Jurkat, Clone E6-1 (cell line): Measurements from ENCODE around the gene RENBP. TPM values are rescaled to one million over a fixed set of nuclear protein-coding genes. Genes with fewer than 3 reads are reported as not detected.
"Not testable (repeated sequence)": the region's sequence is repeated elsewhere in the genome, so short reads cannot be mapped to it uniquely, and the experiment has no call there.

Source experiments
- DNase-seq: peaks from one replicate; pipeline ENCODE4 v3.0.0-alpha.2; 2011; ENCODE audit warnings: low read depth, low spot score
- H3K4me3 ChIP-seq: 2 replicates; pipeline ENCODE4 v1.5.1; 2011; ENCODE audit warnings: mild to moderate bottlenecking, low read length, control low read depth, moderate library complexity
- polyA plus RNA-seq: library from polyadenylated mRNA; unstranded; fragments of >200 nt; gene quantifications from one replicate; pipeline ENCODE4 v1.2.1, GENCODE V29; 2012; ENCODE audit warnings: missing spikeins; ENCODE audit not compliant: insufficient read length, insufficient read depth

RENBP gene
- polyA plus RNA-seq: not detected

DNA sequence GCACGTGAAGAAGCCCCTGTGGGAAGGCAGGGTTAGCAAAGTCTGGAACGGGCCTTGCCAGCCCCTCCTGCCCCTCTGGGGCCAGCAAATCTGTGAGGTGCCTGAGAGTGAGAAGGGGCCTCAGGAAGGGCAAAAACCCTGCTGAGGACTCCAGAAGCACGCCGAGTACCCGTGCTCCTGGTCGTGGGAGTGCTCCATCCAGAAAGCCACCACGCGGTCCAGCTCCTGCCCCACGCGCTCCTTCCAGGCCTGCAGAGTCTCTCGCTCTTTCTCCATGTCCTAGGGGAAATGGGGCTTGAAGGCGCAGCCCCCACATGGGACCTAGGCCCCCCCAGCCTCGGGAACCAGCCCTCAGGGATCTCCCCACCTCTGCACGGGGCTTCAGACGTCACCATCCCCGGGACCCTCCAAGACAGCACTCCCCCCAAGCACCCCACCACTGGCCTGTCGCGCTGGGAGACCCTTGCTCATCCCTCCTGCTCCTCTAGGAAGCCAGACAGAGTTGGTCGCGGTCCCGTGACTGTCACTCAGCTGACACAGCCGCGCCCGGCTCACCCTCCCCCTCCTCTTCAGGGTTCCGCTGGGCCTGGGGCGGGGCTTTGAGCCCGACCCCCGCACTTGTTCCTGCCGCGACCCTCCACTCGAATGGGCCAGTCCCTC lies at the start of gene RENBP:
RENBP (minus strand) TSS at position 504 of the 660 bp plus-strand sequence; CDS start at position 471, 33 bp downstream.
- no peak within 1 kb of the TSS for H3K4me3 ChIP-seq
- DNase-seq: no peak

DNA sequence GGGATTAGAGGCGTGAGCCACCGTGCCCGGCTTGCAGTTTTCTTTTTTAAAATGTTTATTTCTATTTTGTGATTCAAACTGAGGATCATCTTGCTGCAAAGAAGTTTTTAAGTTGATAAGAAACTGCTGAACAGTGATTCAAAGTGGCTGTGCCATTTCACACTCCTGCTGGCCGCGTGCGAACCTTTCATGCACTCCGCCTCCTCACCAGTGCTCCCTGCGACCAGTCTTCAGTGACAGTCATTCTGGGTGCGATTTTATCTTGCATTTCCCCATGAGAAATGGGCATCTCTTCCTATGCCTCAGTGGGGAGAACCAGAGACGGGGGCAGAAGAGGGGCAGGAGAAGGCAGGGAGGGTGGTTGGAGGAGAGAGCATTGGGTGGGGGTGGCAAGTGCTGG lies 49.5 kb upstream of the RENBP start:
- no peak for DNase-seq
- no peak overlapping the region for H3K4me3 ChIP-seq

DNA sequence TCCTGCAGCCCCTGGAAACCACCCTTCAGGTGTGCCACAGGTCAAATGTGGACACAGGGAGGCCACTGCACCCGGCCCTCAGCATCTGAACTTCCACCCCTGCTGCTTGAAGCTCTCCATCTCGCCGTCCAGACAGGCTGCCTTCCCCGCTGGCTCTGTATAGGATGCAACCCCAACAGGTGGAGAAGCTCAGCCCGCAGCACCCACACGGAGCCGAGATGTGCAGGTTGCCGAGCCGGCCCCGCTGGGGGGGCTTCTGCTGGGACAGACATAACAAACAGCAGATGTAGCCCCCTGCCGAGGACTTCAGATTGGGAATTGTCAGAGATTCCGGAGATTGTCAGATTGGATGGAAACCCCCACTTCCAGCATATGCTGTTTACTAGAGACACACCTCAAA lies 48.6 kb upstream of the RENBP start:
- no peak for DNase-seq
- H3K4me3 ChIP-seq: no peak overlapping the region

DNA sequence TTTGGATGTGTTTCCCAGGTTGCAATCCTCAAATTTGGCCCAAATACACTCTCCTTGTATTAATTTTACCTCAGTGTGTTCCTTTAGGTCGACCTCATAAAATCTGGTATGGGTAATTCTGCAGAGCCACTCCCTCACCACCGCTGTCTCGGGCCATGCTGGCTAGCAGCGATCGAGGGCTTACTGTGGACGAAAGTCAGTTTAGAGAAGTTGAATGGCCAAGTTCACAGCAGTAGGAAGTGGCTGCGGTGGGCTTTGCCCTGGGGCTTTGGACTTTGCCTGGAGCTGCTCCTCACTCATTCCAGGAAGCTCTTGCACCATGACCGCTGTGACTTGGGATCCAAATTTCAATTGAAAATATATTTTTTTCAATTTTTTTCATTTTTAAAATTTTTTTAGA lies 47.7 kb upstream of the RENBP start:
- no peak for DNase-seq
- no peak overlapping the region for H3K4me3 ChIP-seq

DNA sequence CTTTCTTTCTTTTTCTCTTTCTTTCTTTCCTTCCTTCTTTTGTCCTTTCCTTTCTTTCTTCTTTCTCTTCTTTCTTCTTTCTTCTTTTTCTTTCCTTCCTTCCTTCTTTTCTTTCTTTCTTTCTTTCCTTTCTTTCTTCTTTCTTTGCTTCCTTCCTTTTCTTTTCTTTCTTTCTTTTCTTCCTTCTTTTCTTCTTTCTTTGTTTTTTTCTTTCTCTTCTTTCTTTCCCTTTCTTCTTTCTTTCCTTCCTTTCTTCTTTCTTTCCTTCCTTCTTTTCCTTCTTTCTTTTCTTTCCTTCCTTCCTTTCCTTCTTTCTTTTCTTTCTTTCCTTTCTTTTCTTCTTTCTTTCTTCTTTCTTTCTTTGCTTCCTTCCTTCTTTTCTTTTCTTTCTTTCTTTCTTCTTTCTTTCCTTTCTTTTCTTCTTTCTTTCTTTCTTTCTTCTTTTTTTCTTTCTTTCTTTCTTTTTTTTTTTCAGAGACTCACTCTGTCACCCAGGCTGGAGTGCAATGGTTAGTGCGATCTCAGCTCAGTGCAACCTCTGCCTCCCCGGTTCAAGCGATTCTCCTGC lies 46.7 kb upstream of the RENBP start:
- no peak overlapping the region for H3K4me3 ChIP-seq
- no peak for DNase-seq

DNA sequence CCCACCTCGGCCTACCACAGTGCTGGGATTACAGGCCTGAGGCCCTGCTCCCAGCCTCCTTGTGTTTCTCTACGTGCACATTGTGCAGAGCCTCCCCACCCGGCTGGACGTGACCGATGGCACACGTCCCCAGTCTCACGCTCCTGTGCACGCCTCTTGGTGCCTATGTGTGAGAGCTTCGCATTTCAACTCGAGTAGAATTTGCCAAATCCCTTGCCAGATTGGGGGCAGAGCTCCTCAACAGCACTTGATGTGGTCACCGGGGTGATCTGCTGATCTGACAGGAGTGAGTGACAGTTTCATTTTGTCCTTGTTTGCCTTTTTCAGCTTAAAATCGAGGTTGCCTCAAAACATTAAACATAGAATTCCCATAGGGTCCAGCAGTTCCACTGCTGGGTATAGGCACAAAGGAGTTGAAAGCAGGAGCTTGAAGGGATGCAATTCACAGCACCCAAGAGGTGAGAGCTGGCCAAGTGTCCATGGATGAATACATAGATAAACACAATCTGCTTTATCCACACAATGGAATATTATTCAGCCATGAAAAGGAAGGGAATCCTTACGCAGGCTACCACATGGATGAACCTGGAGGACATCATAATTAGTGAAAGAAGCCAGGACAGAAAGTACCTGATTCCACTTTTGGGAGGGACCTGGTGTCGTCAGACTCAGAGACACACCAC lies 45.7 kb upstream of the RENBP start:
- DNase-seq: peak; percentile 38
- H3K4me3 ChIP-seq: no peak overlapping the region

DNA sequence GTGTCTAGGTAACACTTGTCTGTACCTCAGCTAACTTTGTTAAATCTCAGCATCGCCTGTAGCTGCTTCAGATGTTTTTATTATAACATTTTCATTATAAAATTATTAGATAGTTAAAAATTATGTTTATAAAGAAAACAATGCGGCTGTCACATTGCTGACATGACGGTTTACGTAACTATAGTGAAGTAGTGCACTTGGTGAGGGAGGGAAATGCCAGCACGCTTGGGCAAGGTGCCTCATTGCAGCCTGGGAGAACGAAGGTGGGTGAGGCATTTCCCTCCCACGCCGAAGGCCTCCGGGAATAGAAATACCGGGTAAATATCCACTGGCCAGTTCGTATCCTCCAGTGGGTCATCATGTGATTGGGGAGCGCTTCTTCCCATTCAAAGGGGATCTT lies 44.0 kb upstream of the RENBP start:
- H3K4me3 ChIP-seq: no peak overlapping the region
- no peak for DNase-seq

DNA sequence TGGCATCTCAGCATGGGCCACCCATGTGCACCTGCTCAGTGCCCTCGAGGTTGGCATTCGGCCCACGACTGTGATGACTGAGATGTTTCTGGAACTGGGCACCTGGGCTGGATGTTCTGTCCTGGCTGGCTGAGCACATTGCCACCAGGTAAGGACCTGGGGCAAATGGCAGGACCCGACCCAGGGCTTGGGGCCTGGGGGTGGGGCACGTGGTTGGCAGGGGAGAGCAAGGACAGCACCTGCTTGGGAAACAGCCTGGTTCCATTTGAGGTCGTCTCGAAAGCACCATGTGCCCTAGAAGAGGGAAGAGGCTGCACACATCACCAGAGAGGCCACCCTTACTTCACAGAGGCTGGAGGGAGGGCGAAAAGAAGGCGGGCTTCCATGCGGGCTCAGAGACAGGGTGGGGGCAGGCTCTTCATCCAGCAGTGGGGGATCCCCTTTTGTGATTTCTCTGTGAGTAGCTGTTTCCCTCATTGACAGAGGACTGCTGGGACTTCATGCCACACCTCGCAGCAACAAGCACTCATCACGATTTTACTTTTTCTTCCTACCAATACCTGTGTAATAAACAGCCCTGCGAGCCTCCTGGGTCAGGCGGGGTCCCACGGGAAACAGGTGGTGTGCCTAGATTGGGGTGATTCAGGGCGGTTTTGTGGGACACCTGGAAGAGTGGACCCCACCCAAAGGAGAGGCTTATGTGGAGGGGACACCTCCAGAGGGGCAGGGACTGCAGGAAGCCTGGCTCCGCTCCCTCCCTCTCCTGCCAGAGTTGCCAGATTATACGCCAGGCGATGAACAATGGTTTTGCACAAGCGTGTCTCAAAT lies 40.1 kb upstream of the RENBP start:
- peak overlapping the region; percentile 51 for H3K4me3 ChIP-seq
- no peak for DNase-seq

DNA sequence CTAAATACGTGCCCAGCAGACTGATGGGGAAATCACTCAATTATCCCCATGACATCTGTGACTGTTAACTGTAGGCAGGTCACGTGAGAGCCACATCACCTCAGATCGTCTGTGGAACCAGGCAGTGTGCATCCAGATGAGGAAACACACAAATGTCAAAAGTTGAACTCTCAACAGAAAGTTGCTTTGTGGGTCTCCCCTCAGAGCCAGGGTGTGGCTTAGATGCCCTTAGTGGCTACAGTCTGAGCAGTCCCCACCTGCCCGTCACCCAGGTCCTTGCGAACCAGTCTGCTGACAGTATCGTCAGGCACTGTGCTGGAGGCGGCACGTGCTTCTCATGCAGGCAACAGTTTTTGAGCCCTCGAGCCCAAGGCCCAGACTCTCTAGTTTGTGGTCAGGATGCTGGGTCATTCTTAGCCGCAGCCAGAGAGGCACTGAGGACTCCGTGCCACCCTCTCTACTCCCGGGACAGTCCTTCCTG lies 38.9 kb upstream of the RENBP start:
- no peak overlapping the region for H3K4me3 ChIP-seq
- no peak for DNase-seq

DNA sequence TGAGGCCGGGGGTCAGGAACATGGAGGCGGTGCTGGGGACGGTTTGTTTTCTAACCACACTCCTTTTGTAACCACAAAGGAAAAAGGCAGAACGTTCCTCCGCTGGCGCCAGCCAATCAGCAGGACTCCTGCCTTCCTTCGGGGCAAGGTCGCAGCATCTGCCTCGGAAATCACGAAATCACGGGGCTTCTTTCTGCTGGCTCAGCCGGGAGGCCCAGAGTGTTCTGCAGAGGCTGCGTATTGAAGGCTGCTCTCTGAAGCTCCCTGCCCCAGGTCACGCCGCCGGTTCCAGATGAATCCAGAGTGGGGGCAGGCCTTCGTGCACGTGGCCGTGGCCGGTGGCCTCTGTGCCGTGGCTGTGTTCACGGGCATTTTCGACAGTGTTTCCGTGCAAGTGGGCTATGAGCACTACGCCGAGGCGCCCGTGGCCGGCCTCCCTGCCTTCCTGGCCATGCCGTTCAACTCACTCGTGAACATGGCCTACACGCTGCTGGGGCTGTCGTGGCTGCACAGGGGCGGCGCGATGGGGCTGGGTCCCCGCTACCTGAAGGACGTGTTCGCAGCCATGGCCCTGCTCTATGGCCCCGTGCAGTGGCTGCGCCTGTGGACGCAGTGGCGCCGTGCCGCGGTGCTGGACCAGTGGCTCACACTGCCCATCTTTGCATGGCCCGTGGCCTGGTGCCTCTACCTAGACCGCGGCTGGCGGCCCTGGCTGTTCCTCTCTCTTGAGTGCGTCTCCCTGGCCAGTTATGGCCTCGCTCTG lies 37.5 kb upstream of the RENBP start:
- H3K4me3 ChIP-seq: peak overlapping the region; percentile 25
- peak; percentile 92 for DNase-seq

DNA sequence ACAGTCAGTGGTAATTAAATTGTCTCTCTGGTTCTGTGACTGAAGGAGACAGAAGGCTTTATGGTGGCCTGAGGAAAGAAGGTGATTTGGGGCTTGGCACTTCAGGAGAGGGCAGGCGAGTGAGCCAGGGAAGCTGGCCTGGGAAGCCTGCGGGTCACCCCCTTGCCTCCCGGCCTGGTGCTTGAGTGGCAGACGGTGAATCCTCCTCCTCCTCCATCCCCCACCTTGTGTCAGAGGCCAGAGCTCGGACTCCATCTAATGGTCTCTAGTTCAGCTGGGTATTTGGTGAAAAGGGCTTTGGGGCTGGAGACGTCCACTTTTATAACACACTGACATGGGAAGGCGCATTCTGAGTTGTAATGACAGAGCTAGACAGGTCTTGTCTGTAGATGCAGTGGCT lies 36.8 kb upstream of the RENBP start:
- H3K4me3 ChIP-seq: peak overlapping the region; percentile 25
- DNase-seq: no peak

DNA sequence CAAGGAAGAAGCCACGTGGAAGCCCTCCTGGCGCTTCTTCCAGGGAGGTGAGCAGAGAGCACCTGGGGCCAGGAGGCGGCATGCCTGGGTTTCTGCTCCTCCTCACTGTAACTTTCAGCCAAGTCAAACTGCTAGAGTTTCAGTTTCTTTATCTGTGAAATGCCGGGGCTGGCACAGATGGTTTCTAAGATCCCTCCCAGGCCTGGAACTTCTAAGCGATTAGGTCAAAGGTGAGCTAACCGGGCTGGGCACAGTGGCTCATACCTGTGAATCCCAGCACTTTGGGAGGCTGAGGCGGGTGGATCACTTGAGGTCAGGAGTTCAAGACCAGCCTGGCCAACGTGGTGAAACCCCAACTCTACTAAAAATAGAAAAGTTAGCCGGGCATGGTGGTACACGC lies 36.0 kb upstream of the RENBP start:
- not testable (repeated sequence) for H3K4me3 ChIP-seq

DNA sequence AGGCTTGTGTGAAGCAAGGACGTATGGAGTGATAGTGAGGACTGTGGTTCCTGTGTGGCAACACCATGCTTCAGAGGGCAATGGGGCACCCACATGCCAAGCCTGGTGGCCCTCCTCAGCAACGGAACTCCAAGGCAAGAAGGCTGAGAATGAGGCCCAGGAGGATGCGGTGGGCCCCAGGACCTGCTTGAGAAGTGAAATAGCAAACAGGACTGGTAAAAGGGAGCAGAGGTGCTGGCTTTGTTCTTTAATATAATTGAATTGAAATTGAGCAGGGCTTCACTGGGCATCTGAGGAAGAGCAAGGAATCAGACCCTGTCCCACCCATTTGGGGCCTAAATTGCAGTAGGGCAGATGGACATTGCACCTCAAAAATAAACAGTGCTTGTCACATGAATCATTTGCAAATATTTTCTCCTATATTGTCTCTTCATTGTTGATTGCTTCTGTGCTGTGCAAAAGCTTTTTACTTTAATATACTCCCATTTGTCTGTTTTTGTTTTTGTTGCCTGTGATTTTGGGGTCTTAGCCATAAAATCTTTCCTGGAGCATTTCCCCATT lies 30.4 kb upstream of the RENBP start:
- no peak for DNase-seq
- no peak overlapping the region for H3K4me3 ChIP-seq

More for the DNA sequence above, 36.0 kb upstream of the RENBP start:
- DNase-seq: not testable (repeated sequence)

DNA sequence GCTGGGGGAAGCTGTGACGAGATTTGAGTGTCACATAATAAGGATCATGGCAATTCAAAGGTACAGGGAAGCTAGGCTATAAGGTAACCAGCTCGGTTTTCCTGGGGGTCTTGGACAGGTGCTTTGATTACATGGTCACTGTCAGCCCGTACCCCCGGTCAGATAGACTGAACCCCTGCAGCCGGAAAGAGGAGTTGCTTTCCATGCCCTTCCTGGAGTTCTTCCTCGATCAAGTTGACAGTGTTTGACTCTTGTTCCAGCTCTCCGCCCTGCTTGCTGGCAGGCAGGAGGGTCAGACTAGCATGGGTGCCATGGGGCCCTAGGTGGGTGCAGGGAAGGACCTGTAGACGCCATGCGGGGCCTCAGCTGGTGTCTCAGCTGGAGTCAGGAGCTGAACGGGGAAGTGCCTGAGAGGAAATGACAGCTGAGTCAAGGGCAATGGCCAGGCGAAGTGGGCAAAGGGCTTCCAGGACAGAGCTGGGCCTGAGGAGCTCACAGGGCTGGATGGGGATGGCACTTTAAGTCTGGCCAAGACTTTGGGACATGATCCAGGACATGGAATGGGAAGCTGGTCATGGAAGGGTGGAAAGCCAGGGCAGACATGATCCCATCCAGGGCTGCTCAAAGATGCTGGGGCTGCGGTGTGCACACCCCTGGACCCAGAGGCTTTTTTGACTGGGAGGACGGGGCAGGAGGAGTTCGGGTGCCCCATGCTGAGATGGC lies 29.7 kb upstream of the RENBP start:
- DNase-seq: no peak
- H3K4me3 ChIP-seq: peak overlapping the region; percentile 68

DNA sequence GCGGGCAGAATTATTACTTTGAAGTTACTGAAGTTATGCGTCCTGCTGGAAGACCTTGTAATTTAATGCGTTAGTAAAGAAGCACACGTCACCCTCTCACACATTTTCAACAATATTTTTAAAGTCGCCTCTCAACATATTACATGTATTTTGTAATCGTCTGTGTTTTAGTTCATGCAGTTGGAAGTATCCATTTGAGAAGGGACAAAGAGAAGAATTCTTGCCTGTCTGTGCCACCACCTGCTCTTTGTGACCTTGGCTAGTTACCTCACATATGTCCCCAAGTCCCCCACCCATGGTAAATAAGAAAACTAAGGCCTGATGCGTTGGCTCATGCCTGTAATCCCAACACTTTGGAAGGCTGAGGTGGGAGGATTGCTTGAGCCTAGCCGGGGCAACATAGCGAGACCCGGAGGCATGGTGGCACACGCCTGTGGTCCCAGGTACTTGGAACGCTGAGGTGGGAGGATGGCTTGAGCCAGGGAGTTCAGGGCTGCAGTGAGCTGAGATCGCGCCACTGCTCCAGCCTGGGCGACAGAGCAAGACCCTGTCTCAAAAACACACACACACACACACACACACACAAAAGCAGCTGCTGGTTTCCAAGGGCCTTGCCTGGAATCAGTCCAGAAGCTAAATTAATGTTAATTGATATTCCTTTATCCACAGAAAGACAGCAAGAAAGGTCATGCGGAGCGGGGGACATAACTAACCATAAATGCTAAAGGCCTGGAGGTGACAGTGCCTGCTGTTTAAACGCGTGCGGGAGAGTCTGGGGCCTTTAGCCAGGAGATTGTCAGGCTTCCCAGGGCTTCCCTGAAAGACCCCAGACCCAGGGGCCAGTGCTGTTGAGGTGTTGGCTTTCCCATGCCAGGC lies 28.9 kb upstream of the RENBP start:
- H3K4me3 ChIP-seq: peak overlapping the region; percentile 68
- no peak for DNase-seq

DNA sequence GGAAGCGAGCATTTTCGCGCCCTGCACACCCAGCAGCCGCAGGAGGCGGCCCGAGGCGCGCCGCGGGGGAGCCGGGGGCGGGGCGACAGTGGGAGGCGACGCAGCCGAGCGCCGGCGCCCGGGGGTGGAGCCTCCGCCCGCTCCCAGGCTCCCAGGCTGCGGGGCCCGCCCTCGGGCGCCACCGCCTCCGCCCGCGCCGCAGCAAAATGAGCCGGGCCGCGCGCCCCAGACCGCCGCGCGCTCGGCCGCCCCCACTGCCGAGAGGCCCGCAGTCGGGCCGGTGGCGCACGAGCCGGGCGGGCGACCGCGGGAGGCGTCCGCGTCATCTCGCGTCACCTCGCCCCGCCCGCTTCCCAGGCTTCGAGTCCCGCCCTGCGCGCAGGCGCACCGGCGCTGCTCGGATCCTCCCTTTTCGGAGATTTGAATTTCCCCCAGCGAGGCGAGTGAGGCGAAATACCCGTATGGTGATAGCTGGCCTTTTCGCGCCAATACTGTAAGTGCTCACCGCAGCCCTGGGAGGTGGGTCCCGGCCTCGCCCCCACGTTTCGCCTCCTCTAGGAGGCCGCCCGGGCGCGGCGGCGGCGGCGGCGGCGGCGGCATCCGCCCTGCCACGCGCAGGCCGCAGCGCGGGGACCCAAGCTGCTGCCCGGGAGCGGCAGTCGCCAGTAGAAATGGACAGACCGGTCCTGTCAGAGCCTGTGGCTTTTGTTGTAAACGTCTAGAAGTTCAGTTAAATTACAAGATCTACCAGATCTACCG lies 28.1 kb upstream of the RENBP start, which contains the start of gene TMEM187:
TMEM187 (plus strand) TSS at position 387 of the 759 bp plus-strand sequence. CDS start 9,309 bp downstream, outside the sequence.
- H3K4me3 ChIP-seq: peak within 1 kb of the TSS; percentile 81
- DNase-seq: peak; percentile 93
